Hematopoietic multipotent progenitor cell treated with erythropoietin and hydrocortisone succinate and interleukin-3 and kit ligand, for 17 days (in vitro differentiated cells): ENCODE measurements around the gene ATP2C2.
"Not testable (repeated sequence)": the region's sequence is repeated elsewhere in the genome, so short reads cannot be mapped to it uniquely, and the experiment has no call there.

Source experiments
- DNase-seq: peaks from one replicate; pipeline ENCODE4 v3.0.0-alpha.2; 2015; ENCODE audit warnings: low spot score

ATP2C2 gene

DNA sequence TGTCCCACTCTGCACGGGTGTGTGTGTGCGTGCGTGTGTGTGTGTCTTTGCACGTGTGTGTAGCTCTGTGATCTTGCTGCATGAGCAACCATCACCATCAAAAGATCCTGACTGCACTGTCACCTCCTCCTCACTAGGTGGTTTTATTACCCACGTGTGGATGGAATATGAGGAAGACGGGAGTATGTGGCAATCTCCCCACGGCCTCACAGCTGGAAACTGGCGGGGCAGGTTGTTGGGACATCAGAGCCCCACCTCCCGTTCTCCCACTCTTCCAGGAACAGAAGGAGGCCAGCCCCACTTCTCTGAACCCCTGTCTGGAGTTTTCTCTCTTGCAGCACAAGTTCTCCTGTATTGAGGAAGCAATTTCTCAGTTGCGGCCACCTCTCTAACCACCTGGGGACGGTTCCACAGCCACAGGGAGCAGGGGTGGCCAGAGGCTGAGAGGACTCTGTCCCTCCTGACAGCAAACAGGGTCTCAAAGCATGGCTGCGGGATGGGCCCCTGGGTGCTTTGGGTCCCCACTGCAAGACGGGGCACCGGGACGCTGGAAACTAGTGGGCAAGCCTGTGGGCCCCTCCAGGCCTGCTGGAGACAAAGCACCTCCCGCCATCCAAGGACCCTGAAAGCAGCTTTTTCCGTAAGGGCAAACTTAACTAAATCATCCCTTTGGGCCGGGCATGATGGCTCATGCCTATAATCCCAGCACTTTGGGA, 27.9 kb upstream of the ATP2C2 start:
- no peak for DNase-seq

DNA sequence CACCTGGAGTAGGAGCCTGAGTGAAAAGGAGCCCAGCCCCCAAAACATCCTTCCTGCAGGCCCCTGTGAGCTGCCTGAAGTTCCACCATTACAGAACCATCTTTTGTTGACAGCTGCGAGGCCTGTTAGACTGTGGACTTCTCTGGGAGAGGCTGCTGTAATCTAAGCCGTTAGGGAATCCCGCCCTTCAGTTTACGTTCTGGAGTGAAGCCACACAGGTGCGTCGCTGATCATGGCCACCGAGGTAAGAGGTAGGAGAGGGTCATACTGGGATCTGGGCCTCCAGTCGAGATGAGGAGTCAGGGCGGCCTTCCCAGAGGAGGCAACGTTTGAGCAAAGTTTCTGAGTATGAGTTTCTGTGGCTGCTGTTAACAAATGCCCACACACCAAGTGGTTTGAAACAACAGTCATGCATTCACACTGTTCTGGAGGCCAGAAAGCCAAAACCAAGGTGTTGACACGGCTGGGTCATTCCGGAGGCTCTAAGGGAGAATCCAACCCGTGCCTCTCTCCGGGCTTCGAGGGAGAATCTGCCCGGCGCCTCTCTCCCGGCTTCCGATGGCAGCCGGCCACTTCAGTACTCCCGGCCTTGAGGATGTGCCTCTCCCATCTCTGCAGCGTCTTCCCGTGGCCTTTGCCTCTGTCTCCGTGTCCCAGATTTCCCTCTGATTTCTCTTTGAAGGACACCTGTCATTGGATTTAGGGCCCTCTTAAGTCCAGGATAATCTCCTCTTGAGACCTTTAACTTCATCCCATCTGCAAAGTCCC, 26.6 kb upstream of the ATP2C2 start:
- no peak for DNase-seq

DNA sequence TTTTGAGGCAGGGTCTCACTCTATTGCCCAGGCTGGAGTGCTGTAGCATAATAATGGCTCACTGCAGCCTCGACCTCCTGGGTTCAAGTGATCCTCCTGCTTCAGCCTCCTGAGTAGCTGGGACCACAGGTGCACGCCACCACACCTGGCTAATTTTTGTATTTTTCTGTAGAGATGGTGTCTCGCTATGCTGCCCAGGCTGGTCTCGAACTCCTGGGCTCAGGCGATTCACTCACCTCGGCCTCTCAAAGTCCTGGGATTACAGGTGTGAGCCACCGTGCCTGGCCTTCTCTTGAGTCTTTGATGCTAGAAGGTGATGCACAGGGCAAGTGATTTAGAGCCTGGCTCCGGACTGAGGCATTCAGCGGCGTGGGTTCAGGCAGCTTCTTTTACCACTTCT, 24.5 kb upstream of the ATP2C2 start:
- not testable (repeated sequence) for DNase-seq

DNA sequence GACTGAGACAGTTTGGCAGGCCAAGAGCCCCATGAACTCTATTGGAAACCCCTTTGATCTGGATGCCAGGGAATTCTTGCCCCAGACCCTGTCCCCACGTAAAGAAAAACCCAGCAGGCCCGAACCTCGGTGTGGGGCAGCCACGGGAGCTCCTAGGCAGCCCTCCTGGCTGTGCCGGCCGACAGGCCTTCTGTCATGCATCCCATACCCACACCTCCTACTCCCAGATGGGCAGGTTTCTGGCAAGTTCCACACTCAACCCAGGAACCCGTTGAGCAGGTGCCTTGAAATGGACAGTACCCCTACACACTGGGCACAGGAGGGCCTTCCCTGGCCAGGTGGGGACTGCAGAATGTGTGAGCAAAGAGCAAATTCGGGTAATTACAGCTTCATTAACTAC, 23.6 kb upstream of the ATP2C2 start:
- DNase-seq: no peak

DNA sequence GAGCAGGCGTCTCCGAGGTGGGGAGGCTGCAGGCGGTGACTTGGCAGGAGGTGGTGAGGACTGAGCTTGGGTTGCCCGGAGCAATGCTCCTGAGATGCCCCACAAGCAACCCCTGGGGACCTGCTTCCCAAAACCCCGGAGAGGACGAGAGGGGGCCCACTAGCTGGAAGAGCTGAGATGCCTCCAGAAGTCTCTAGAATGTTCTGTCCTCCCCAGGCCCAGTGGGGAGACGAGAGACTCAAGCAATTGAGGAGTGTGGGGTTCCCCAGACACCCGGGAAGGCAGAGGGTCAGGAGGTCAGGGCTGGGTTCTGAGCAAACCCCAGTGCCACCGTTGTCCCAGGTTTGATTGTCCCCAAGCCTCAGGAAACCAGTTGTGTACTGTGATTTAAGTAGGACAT, 21.2 kb upstream of the ATP2C2 start:
- no peak for DNase-seq

DNA sequence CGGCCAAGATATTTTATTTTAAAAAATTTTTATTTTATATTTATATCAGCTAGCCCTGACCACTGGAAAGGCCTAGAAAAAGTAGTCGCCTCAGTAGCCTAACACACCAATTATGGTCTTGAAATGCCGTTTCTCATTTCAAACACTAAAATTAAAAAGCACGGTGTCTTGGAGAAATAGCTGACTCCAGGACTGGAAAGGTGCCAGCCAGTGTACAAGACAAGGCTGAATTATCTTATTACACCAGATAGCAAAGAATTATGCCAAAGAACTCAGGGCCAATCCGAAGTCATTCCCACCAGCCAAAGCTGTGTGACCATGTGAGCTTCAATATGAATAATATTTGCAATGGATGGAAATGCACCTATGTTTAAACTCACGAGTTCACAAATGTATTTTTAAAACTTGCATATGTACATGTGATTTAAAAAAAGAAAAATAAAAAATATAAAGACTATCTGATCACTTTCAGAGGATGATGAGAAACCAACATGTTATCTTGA, 19.9 kb upstream of the ATP2C2 start:
- DNase-seq: no peak

DNA sequence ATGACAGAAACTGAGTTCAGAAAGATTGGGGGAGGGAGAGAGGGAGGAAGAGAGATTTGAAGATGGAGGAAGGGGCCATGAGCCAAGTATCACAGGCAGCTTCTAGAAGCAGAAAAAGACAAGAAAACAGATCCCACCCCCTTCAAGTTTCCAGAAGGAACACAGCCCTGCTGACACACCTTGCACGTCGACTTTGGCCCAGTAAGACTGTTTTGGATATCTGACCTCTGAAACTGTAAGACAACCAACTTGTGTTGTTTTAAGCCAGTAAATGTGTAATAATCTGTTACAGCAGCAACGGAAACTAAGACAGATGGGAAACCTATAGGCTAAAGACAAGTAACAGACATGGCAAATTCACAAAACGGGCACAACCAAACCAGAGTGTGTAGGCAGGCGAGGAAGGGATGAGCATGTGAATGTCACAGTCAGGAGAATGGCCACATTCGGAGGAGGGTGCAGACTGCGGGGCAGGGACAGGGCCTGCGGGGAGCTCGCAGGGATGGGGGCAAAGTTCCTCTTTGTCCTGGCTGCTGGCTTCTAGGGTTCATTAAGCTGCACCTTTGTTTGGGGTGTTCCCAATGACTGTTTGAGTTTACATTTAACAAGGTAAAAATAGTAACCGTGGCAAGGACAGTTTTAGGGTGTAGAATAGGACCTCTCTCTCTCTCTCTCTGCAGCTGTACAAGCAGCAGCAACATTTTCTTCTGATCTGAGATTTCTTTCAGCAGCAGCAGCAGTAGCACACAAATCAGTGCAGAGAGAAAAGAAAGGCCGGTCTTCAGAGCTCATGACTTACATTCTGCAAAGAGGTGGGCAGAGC, 18.3 kb upstream of the ATP2C2 start:
- no peak for DNase-seq

DNA sequence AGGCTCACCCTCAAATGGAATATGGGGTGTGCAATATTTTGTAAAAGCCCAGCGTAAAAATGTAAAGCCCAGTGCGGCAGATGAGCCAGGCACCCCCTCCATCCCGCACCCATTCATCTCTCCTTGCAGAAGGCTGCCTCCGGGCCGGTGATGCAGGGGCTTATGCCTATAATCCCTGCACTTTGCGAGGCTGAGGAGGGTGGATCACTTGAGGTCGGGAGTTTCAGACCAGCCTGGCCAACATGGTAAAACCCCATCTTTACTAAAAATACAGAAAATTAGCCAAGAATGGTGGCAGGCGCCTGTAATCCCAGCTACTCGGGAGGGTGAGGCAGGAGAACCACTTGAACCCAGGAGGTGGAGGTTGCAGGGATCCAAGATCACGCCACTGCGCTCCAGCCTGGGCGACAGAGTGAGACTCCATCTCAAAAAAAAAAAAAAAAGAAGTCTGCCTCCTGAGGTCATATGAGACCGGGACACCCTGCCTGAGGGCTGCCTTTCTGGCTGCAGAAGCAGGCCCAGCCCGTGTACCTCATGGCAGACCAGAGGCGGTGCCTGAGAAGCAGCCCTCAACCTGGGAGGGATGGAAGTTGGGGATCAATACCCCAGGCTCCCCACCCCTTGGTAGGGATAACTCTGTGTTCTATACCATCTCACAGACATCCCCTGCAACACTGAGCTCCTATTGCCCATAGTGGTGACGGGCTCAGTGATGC, 17.5 kb upstream of the ATP2C2 start:
- no peak for DNase-seq

DNA sequence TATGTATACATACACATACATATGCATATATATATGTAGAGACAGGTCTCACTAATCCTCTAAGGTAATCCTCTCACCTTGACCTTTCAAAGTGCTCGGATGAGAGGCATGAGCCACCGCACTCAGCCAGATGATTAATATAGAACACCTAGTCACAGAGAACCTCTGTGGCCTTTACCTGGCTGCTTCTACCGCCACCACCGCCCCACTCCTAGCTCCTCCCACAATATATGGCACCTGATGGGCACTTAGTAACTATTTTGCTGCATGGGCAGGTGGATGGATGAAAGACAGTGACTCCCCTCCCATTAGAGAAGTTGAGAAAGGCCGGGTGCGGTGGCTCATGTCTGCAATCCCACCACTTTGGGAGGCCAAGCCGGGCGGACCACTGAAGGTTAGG, 16.7 kb upstream of the ATP2C2 start:
- no peak for DNase-seq

DNA sequence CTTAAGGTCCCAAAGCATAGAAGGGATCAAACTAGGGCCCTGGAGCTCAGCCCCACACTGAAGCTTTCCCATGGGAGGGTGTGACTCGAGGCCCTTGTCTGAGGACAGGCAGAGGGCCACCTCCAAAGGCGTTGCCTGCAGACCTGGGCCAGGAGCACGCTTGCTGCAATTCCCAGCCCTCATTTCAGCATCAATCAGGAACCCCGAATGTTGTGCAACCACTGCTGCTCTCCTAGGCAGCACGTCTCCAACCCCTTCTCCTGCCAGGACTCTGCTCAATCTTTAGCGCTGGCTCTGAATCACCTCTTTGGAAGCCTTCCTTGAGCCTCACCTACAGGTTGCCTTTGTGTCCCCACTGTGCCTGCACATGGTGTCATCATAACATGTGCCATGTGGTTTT, 14.0 kb upstream of the ATP2C2 start:
- no peak for DNase-seq

DNA sequence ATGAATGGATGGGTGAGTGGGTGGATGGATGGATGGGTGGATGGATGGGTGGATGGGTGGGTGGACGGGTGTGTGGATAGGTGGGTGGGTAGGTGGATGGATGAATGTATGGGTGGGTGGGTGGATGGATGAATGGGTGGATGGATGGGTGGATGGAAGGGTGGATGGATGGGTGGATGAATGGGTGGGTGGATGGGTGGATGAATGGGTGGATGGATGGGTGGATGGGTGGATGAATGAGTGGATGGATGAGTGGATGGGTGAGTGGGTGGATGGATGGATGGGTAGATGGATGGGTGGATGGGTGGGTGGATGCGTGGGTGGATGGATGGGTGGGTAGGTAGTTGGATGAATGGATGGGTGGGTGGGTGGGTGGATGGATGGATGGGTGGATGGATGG, 13.2 kb upstream of the ATP2C2 start:
- no peak for DNase-seq

DNA sequence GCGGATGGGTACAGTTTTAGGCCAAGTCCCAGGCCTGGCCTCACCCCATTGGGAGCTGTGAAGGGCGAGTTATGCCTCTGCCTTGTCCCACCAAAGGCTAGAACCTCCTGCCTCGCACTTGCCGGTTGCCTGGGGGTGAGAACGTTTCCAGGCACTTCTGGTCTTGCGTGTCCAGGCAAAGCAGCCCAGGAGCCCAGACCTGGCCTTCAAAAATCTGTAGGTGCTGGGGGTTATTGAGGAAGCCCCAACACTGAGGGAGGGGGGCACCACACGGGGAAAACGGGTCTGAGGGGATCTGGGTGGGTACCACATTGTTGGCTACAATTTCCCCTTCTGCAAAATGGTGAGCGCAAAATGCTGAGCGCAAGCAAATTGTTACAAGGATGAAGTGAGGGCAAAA, 12.2 kb upstream of the ATP2C2 start:
- DNase-seq: no peak

DNA sequence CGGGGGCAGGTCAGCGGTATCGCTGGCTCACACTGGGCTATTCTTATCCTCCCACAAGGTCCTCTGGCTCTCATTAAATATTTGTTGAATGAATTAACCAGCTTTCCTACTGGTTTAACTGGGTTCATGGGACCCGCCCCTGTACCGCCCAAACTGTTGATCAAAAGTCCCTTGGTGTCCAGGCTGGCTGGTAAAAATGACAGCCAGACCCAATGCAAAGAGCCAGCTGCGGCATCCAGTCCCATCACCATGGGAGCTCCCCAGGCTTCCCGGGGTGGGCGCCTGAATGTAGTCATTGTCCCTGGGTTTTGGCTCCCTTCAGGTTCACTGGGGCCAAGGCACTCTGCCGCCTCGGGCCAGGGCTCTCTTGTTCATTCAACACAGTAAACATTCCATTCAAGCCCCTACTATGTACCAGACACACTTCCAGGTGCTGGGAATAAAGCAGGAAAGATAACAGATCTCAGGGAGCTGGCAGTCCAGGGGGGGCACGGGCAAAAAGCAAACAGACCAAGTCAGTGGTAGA, 11.7 kb upstream of the ATP2C2 start:
- no peak for DNase-seq

DNA sequence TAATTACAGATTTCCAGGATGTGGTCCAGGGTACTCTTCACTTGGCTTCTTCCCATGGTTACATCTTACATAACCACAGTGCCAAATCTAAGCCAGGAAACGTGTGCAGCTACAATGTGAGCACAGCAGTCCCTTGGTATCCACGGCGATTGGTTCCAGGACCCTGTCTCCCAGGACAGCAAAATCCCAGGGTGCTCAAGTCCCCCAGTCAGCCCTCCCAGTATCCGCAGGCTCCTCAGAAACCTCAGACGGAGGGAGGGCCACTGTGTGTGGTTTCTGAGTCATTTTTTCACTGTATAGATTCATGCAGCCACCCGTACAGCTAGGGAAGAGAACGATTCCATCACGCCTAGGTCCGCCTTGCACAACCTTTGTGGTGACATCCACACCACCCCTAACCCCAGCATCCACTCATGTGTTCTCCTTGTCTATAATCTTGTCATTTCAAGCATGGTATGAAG, 11.1 kb upstream of the ATP2C2 start:
- no peak for DNase-seq

DNA sequence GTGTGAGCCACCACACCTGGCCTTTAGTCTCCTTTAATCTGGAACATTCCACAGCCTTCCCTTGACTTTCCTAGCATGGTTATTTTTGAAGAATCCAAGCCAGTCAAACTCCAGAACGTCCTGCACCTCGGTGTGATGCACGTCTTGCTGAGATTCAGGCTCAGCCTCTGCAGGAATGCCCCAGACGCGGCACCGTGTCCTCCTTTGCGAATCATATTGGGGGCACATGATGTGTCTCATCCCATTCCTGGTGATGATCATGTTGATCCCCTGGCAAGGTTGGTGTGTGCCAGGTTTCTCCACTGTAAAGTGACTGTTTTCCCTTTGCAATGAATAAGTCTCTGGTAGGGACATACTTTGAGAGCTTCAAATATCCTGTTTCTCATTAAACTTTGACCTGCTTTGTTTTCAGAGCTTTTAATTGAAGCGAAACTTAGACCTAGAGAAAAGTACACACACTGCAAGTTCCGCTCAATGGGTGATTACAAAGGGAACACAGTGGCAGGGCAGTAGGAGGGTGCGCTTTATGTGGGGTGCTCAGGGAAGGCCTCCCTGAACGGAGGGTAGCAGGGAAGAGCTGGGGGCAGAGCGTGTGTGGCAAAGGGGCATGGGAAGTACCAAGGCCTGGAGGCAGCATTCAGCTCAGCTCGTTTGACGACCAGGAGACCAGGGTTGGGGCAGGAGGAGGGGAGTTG, 9.6 kb upstream of the ATP2C2 start:
- no peak for DNase-seq

DNA sequence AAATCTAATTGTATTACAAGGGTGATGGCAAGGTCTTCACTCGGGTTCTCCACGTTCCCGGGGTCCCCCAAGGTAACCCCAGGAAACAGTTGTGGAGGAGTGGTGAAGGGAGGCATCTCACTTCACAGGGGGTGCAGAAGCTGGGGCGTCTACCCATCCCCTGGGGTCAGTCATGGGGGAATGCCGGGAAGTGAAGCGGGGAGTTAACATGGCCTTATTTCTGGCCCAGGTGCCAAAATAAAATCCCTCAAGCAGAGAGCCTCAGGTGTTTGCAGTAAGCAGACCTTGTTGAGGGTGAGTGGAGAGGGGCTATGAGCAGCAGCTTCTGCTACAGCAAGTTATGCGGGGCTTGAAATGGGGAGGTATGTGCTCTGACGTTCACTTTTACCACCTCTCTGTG, 9.0 kb upstream of the ATP2C2 start:
- no peak for DNase-seq

DNA sequence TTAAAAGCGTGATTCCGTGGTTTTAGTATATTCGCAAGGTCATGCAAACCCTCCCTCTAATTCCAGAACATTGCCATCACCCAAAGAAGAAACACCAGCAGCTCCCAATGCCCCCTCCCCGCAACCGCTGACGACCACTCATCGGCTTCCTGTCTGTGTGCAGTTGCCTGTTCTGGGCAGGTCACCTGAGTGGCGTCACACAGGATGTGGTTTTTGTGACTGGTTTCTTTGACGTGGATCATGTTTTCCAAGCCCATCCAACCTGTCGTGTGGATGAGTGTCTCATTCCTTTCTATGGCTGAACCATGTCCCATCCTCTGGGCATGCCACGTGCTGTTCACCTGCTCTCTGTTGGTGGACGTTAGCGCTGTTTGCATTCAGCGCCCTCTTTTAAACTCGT, 8.2 kb upstream of the ATP2C2 start:
- no peak for DNase-seq

DNA sequence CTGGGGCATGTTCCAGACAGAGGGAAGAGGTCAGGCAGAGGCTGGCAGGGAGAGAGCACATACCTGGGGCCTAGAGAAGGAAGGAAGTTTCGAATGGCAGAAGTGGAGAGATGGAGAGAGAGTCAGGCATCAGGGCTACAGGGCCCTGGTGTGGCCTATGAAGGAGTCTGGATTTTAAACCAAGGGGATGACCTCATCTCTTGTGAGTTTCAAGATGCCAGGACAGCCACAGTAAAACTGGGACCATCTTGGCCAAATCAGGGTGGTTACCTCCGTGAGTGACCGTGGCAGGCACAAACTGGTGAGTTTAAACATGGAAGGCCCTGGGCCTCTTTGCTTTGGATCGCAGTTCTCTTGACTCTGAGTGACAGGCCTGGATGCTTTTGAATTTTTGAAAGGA, 7.6 kb upstream of the ATP2C2 start:
- DNase-seq: no peak

DNA sequence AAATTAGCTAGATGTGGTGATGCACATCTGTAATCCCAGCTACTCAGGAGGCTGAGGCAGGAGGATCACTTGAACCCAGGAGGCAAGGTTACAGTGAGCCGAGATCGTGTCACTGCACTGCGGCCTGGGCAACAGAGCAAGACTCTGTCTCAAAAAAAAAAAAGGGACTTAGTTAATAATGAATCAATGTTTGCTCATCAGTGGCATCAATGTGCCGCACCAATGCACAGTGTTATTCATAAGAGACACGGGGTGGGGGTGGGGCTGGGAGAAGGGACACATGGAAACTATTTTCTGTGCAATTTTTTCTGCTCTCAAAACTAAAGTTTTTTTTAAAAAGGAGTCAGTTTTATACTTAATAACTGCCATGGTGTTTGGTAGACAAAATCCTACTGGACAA, 6.8 kb upstream of the ATP2C2 start:
- DNase-seq: no peak

DNA sequence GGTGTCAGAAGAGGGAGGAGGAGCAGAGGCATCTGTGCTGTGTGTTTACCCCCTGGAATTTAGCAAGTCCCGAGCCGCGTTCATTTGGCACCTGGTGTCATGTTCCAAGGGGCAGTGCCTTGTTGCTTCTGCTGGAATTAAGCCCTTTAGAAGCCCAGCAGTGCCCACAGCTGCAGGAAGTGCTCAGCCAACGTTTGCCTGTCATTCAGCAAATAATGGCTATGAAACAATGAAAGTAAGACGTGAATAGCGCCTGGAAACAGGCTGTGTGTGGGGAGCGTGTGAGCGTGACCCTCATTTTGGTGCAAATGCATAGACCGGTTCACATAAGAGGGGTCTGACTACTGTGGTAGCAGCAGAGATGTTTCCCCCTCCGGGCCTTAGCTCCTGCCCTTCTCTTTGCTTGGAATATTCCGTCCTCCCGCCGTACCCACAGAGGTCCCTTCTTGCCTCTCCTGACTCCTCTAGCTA, 5.8 kb upstream of the ATP2C2 start:
- no peak for DNase-seq

DNA sequence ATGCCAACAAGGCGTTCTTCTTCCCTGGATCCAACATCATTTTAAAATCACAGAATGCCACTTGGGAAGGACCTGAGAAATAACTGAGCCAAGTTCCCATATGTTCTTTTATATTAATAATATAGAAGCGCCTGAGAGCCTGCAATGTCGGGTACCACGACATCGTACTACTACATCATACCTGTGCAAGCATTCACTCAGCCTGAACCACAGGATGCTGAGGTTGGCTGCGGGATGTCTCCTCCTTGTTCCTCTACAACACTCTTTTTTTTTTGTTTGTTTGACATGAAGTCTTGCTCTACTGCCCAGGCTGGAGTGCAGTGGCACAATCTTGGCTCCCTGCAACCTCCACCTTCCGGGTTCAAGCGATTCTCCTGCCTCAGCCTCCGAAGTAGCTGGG, 2.1 kb upstream of the ATP2C2 start:
- DNase-seq: no peak
